GM12865 (cell line): ENCODE data around the gene EPB42.

Source experiments
- DNase-seq: peaks from one replicate; pipeline ENCODE4 v3.0.0; 2010; ENCODE audit warnings: low read depth
- H3K4me3 ChIP-seq: 2 replicates; pipeline ENCODE4 v1.5.1; 2011; ENCODE audit warnings: mild to moderate bottlenecking, low read depth, low read length, control low read depth
- TF ChIP-seq, protein P1 (sequence below): IDR thresholded peaks from 2 replicates; pipeline ENCODE4 v1.5.1; 2011; ENCODE audit warnings: low read length, control low read depth, low read depth, inconsistent platforms; ENCODE audit not compliant: insufficient read depth; ENCODE audit errors: missing control alignments

EPB42 gene

DNA sequence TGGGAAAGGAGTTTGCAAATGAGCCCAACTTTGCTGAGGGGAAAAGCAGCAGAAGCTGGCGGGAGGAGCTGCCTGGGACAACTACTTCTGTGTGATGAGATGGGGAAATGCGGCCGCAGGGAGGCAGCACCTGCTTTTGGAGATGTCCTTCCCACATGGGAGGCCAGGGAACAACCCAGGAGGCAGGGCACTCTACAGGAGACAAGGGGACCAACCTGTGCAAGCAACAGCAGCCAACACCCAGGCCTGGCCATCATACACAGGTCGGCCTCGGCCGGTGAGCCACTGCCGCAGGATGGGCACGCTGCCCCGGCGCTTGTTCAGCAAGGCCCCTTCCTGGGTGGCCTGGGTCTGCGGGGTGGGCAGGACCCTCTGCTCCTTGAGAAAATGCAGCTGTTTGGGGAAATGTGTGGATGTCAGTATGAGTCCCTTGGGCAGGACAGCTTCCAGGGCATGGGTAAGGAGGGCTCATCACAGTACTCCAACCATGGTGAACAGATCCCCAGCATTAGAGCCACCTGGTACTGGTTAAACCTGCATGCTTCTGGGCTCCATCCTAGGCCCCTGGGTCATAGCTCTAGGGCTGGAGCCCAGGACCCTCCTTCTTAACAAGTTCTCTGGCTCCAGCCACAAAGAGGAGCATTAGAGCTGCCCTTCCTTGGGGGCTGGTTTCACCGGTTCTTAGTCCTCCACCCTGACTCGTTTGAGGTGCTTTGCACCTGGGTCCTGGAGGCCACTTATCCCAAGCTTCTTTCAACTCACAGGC lies 11.6 kb downstream of the EPB42 start:
- H3K4me3 ChIP-seq, result no peak overlapping the region
- DNase-seq, result no peak
- TF ChIP-seq, protein P1, sequence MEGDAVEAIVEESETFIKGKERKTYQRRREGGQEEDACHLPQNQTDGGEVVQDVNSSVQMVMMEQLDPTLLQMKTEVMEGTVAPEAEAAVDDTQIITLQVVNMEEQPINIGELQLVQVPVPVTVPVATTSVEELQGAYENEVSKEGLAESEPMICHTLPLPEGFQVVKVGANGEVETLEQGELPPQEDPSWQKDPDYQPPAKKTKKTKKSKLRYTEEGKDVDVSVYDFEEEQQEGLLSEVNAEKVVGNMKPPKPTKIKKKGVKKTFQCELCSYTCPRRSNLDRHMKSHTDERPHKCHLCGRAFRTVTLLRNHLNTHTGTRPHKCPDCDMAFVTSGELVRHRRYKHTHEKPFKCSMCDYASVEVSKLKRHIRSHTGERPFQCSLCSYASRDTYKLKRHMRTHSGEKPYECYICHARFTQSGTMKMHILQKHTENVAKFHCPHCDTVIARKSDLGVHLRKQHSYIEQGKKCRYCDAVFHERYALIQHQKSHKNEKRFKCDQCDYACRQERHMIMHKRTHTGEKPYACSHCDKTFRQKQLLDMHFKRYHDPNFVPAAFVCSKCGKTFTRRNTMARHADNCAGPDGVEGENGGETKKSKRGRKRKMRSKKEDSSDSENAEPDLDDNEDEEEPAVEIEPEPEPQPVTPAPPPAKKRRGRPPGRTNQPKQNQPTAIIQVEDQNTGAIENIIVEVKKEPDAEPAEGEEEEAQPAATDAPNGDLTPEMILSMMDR, result no peak

DNA sequence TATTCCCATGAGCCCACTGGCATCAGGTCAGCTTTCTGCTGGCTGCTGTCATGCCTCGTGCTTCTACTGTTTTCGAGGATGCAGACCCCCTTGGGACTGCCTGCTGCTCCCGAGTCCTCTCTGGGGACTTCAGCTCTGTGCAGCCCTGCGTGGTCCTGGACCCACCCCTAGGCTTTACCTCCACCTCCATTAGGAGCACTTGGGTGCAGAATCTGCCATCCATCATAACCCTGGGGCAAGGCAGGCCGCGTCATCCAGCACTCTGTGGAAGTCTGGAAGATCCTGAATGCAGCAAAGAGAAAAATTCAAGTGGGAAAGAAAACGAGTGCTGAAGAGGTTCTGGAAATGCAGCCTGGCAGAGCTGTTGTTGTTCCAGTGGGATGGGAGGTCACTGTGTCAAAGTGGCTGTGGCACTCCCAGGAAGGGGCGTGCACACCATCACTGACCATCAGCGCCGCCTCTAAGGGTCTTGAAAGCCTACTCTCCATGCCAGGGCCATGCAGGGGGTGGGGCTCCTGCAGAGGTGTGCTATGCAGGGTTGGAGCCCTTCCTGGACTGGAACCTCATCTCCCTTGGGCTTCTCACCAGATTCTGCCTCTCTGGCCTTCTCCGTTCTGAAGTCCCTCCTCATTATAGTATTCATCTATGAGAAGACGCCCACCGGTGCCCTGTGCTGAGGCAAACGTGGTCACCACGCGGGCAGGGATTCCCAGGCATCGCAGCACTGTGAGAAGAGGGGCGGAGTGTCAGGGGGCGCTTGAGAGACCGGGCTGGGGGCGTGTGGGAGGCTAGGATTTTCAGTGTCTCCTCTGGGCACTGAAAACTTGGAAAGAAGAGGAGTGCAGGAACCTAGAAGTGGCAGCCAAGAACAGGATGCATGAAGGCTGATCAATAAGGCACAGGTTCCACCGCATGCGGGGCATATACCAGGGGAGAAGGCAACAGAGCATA lies 12.5 kb downstream of the EPB42 start:
- no peak for DNase-seq
- TF ChIP-seq, protein P1, result no peak

GRCh38 chr15:43207024-43207423 lies 13.8 kb downstream of the EPB42 start:
- H3K4me3 ChIP-seq, result no peak overlapping the region
- no peak for DNase-seq
- TF ChIP-seq, protein P1, result no peak

More for the DNA sequence above, 12.5 kb downstream of the EPB42 start:
- H3K4me3 ChIP-seq, result no peak overlapping the region

GRCh38 chr15:43206054-43206453 lies 14.8 kb downstream of the EPB42 start:
- no peak overlapping the region for H3K4me3 ChIP-seq
- TF ChIP-seq, protein P1, result no peak
- DNase-seq, result no peak

DNA sequence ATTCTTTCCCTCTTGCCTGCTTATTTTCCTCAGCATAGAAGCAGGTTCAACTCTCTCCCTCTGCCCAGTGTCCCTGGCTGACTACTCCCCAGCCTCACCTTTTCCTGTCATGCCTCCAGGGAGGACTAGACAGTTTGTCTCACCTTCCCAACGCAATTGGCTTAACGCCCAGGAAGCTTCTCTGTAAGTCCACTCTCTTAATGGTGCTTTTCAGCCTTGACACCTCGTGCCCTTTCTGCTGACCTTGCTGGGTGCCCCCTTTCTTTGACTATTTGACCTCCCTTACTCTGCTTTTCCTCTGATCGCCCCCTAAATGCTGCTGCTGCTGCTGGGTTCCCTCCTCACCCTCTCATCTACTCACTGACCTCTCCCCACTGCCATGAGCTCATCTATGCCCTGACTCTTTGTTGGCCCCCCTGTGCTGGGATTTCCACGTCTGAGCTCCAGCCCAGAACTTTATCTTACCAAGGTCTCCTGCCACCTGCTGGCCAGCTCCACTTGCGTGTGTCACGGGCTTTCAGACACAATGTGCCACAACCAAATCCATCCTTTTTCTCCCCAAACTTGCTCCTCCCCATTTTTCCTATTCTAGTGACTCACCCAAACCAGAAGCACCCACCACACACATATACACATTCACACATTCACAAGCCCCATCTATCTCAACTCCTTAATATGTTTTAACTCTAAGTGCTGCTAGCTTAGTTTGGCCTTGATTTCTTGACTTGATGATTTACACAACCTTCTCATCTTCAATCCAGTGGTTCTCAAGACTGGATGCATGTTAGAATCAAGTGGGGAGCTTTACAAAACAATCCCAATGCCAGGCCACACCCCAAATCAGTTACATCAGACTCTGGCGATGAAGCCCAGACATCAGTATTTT lies 16.6 kb downstream of the EPB42 start:
- no peak overlapping the region for H3K4me3 ChIP-seq
- DNase-seq, result peak; percentile 52
- TF ChIP-seq, protein P1, result peak; percentile 62

DNA sequence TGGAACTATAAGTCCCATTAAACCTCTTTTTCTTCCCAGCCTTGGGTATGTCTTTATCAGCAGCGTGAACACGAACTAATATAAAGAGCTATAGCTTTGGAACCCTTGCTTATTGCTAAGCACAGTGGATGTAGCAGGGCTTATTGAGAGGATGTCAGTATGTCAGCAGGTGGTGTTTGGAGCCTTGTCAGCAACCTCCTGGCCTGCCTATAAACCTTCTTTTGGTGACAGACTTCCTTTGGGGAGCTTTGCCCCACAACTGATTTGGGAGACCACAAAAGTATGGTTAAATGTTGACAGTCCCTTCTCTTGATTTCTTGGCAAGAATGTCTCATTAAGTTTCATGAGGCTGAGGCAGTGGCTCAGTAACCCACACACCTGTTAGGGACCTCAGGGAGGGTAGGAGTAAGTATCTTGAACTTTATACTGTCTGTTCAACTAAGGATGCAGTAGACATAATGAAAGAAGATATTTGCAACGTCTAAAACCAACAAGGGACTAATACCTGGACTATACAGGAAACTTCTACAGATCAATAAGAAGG lies 20.8 kb downstream of the EPB42 start:
- no peak overlapping the region for H3K4me3 ChIP-seq
- no peak for DNase-seq
- TF ChIP-seq, protein P1, result no peak
